ACHN (cell line): ENCODE data around the gene THAP7.
A peak's percentile ranks its signal among the peaks of the same experiment; 100 is the strongest.

Experiments used
- DNase-seq: peaks from one replicate; pipeline ENCODE4 v3.0.0-alpha.2; 2015
- in situ Hi-C: cut with HindIII; loops from 2 replicates; pipeline ENCODE4 v1.10.0; 2017; ENCODE audit warnings: low sequenced_read_pairs, low pct_ligation_motif_present, low pct_unique_long_range_greater_than_20kb

The THAP7 gene

GRCh38 chr22:20957102-20957682 lies 44.7 kb downstream of the THAP7 start:
- peak; percentile 30 for DNase-seq
- in situ Hi-C loops, result no loop called here

GRCh38 chr22:20956258-20957101 lies 45.4 kb downstream of the THAP7 start:
- in situ Hi-C loops, result no loop called here
- peak; percentile 56 for DNase-seq

GRCh38 chr22:20955548-20955947 lies 46.4 kb downstream of the THAP7 start:
- no peak for DNase-seq
- in situ Hi-C loops, result no loop called here

- DNase-seq, result no peak
Observed at GRCh38 chr22:20953668-20954500, 48.0 kb downstream of the THAP7 start.

GRCh38 chr22:20953342-20953608 lies 48.6 kb downstream of the THAP7 start:
- DNase-seq, result no peak
- in situ Hi-C loops, result no loop called here

More at GRCh38 chr22:20953668-20954500, 48.0 kb downstream of the THAP7 start:
- in situ Hi-C loops, result no loop called here

GRCh38 chr22:20952544-20953341 lies 49.2 kb downstream of the THAP7 start:
- in situ Hi-C loops, result no loop called here

GRCh38 chr22:20951932-20952380 lies 50.0 kb downstream of the THAP7 start:
- DNase-seq, result no peak
- in situ Hi-C loops, result no loop called here

More at GRCh38 chr22:20952544-20953341, 49.2 kb downstream of the THAP7 start:
- no peak for DNase-seq

- peak; percentile 29 for DNase-seq
- in situ Hi-C loops, result no loop called here
Observed at GRCh38 chr22:20951151-20951931, 50.6 kb downstream of the THAP7 start.

- no peak for DNase-seq
- in situ Hi-C loops, result no loop called here
Observed at GRCh38 chr22:20949698-20950183, 52.2 kb downstream of the THAP7 start.
